Measurements from ENCODE around the gene NUAK1. TPM values are rescaled to one million over a fixed set of nuclear protein-coding genes. Genes with fewer than 3 reads are reported as not detected.
"Not testable (repeated sequence)": the region's sequence is repeated elsewhere in the genome, so short reads cannot be mapped to it uniquely, and the experiment has no call there.

The NUAK1 gene
- polyA plus RNA-seq, 1 donor from 2014 or later = 8.3 TPM

- Histone ChIP-seq H3K9ac (ENCODE audit: low read length) (no peak overlapping the region), H3K27me3 (ENCODE audit: insufficient read depth, low read depth, low read length) (no peaks in the 10 kb centered on the region), H3K9me3 (ENCODE audit: low read length) (no peaks in the 10 kb centered on the region), H3F3A (ENCODE audit: insufficient read depth, low read length, poor library complexity, severe bottlenecking) (no peaks in the 10 kb centered on the region), H3K79me2 (replicated peaks; ENCODE audit: insufficient read depth, low read length) (peaks cover 20% of the 10 kb centered on the region), H3K36me3 (ENCODE audit: insufficient read depth, low read length) (no peaks in the 10 kb centered on the region), H3K9me2 (ENCODE audit: insufficient read depth, low read length) (no peaks in the 10 kb centered on the region), H3K27ac (ENCODE audit: low read length) (no peak overlapping the region), H4K20me1 (ENCODE audit: insufficient read depth) (no peaks in the 10 kb centered on the region), H3K4me3 (ENCODE audit: low read length) (no peak overlapping the region), H2AFZ (ENCODE audit: low read depth, low read length) (no peak overlapping the region), H3K4me2 (ENCODE audit: low read length) (no peak overlapping the region)
- TF ChIP-seq MXI1 (conservative IDR thresholded peaks at IDR 0.05; ENCODE audit: poor library complexity, severe bottlenecking) = no peak
Measured at GRCh38 chr12:106144847-106145246, 6.1 kb upstream of the NUAK1 start.

GRCh38 chr12:106142591-106143261, 4.0 kb upstream of the NUAK1 start:
- Histone ChIP-seq H3K9me3 (ENCODE audit: low read length) (no peaks in the 10 kb centered on the region), H3K27ac (ENCODE audit: low read length) (no peak overlapping the region), H3K9me2 (ENCODE audit: insufficient read depth, low read length) (no peaks in the 10 kb centered on the region), H3K79me2 (replicated peaks; ENCODE audit: insufficient read depth, low read length) (peaks cover 29% of the 10 kb centered on the region), H3K36me3 (ENCODE audit: insufficient read depth, low read length) (no peaks in the 10 kb centered on the region), H2AFZ (ENCODE audit: low read depth, low read length) (no peak overlapping the region), H3K4me2 (ENCODE audit: low read length) (no peak overlapping the region), H3K9ac (ENCODE audit: low read length) (no peak overlapping the region), H3F3A (ENCODE audit: insufficient read depth, low read length, poor library complexity, severe bottlenecking) (no peaks in the 10 kb centered on the region), H3K27me3 (ENCODE audit: insufficient read depth, low read depth, low read length) (no peaks in the 10 kb centered on the region), H3K4me3 (ENCODE audit: low read length) (peak overlapping the region; percentile 28), H4K20me1 (ENCODE audit: insufficient read depth) (no peaks in the 10 kb centered on the region)
- TF ChIP-seq REST (IDR thresholded peaks at IDR 0.05; ENCODE audit: borderline replicate concordance) (no peak), EZH2 (IDR thresholded peaks at IDR 0.05; ENCODE audit: borderline replicate concordance, insufficient read depth, low read length, poor library complexity, severe bottlenecking) (no peak), MXI1 (conservative IDR thresholded peaks at IDR 0.05; ENCODE audit: poor library complexity, severe bottlenecking) (no peak), EP300 (conservative IDR thresholded peaks at IDR 0.05; ENCODE audit: poor library complexity, severe bottlenecking) (no peak), RAD21 (conservative IDR thresholded peaks at IDR 0.05) (no peak), SMC3 (conservative IDR thresholded peaks at IDR 0.05; ENCODE audit: poor library complexity) (no peak), POLR2AphosphoS5 (IDR thresholded peaks at IDR 0.05) (no peak), TAF1 (IDR thresholded peaks at IDR 0.05; ENCODE audit: low read depth) (no peak)

- H3K36me3 ChIP-seq (ENCODE audit: insufficient read depth, low read length); H3K9ac ChIP-seq (ENCODE audit: low read length); H3F3A ChIP-seq (ENCODE audit: insufficient read depth, low read length, poor library complexity, severe bottlenecking); H2AFZ ChIP-seq (ENCODE audit: low read depth, low read length); H3K27ac ChIP-seq (ENCODE audit: low read length); H3K27me3 ChIP-seq (ENCODE audit: insufficient read depth, low read depth, low read length); H3K4me3 ChIP-seq (ENCODE audit: low read length); H4K20me1 ChIP-seq (ENCODE audit: insufficient read depth); H3K9me2 ChIP-seq (ENCODE audit: insufficient read depth, low read length); H3K4me2 ChIP-seq (ENCODE audit: low read length); H3K9me3 ChIP-seq (ENCODE audit: low read length): not testable (repeated sequence)
- peaks cover 36% of the 10 kb centered on the region for H3K79me2 ChIP-seq (replicated peaks; ENCODE audit: insufficient read depth, low read length)
Measured at GRCh38 chr12:106141920-106142319, 3.2 kb upstream of the NUAK1 start.
